ENCODE measurements around the gene RPE65.

DNA sequence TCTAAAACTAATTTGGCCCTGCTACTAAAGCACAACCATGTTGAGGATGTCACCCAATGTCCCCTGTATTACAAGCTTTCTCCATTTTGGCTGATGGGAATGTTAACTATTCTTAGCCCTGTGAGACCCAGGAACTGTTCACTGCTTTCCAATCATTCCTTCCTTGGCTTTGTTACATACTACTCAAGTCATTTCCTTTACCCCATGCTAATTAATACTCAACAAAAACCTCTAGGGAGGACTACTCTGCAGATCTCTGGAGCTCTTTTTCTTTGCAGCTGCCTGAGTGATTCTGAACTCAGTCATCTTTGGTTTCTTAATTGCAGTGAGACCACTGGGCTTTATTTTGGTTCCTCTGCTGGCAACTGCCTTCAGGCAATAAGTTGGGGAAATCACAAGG, 23.3 kb upstream of the RPE65 start:
- TF ChIP-seq, protein P1, sequence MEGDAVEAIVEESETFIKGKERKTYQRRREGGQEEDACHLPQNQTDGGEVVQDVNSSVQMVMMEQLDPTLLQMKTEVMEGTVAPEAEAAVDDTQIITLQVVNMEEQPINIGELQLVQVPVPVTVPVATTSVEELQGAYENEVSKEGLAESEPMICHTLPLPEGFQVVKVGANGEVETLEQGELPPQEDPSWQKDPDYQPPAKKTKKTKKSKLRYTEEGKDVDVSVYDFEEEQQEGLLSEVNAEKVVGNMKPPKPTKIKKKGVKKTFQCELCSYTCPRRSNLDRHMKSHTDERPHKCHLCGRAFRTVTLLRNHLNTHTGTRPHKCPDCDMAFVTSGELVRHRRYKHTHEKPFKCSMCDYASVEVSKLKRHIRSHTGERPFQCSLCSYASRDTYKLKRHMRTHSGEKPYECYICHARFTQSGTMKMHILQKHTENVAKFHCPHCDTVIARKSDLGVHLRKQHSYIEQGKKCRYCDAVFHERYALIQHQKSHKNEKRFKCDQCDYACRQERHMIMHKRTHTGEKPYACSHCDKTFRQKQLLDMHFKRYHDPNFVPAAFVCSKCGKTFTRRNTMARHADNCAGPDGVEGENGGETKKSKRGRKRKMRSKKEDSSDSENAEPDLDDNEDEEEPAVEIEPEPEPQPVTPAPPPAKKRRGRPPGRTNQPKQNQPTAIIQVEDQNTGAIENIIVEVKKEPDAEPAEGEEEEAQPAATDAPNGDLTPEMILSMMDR (IDR thresholded peaks at IDR 0.05): no peak
- TF ChIP-seq ZFX (IDR thresholded peaks at IDR 0.05; ENCODE audit: borderline replicate concordance): no peak
